Vagina (tissue), 2 donors: ENCODE measurements around the gene PIK3C2B.

Experiments
- CTCF ChIP-seq, 3 experiments: fragments of 450-650 bp in 2 of 3; fragments of 200-600 bp in 1 of 3; sonication (generic) in 1 of 3; IDR thresholded peaks; one replicate each; pipeline ENCODE4 v1.5.1; 2017 to 2019; ENCODE audit warnings: antibody characterized with exemption in 3 of 3, mild to moderate bottlenecking in 2 of 3, moderate library complexity in 2 of 3
- POLR2A ChIP-seq, 2 donors: fragments of 450-650 bp; IDR thresholded peaks; one replicate each; pipeline ENCODE4 v1.6.1; 2017; ENCODE audit warnings: antibody characterized with exemption in 2 of 2, mild to moderate bottlenecking in 2 of 2, moderate library complexity in 2 of 2
- POLR2AphosphoS5 ChIP-seq, 2 donors: sonication (generic); formaldehyde crosslinking; IDR thresholded peaks; one replicate each; pipeline ENCODE4 v1.9.0; 2017; ENCODE audit warnings: antibody characterized with exemption in 2 of 2, mild to moderate bottlenecking in 2 of 2, low read depth in 1 of 2; ENCODE audit not compliant: insufficient read depth in 1 of 2

GRCh38 chr1:204448991-204449677, 45.5 kb downstream of the PIK3C2B start:
- TF ChIP-seq CTCF (IDR thresholded peaks at IDR 0.05) (no peak), POLR2A (IDR thresholded peaks at IDR 0.05) (no peak), POLR2AphosphoS5 (IDR thresholded peaks at IDR 0.05; ENCODE audit: insufficient read depth in 1 of 2, low read depth in 1 of 2) (no peak)
